HL-60 (cell line): Measurements from ENCODE around the gene CDC7.

ENCODE experiments used
- DNase-seq, 2 experiments: peaks; one replicate each; pipeline ENCODE4 v3.0.0-alpha.2; 2010 to 2020; ENCODE audit warnings: low read depth in 1 of 2, low spot score in 1 of 2
- H3K27ac ChIP-seq: fragments of 250-450 bp; sonication (Bioruptor Pico); replicated peaks from 2 replicates; pipeline ENCODE4 v1.5.1; 2020; ENCODE audit warnings: mild to moderate bottlenecking, moderate library complexity
- H3K27me3 ChIP-seq: fragments of 250-450 bp; sonication (Bioruptor Pico); 2 replicates; pipeline ENCODE4 v1.5.1; 2021; ENCODE audit warnings: mild to moderate bottlenecking, moderate library complexity; ENCODE audit not compliant: insufficient read depth, poor library complexity, severe bottlenecking
- H3K4me3 ChIP-seq: replicated peaks from 2 replicates; pipeline ENCODE4 v1.5.1; 2011; ENCODE audit warnings: mild to moderate bottlenecking, control low read depth, low read length; ENCODE audit not compliant: insufficient read depth
- GABPA ChIP-seq: IDR thresholded peaks from 2 replicates; pipeline ENCODE4 v1.6.1; 2012; ENCODE audit warnings: low read depth
- POLR2AphosphoS5 ChIP-seq: IDR thresholded peaks from 2 replicates; pipeline ENCODE4 v1.6.1; 2012; ENCODE audit warnings: low read depth
- SPI1 ChIP-seq: IDR thresholded peaks from 2 replicates; pipeline ENCODE4 v1.6.1; 2012; ENCODE audit warnings: low read depth, mild to moderate bottlenecking, borderline replicate concordance
- TF ChIP-seq, protein P1 (sequence below): IDR thresholded peaks from 2 replicates; pipeline ENCODE4 v1.6.1; 2012; ENCODE audit warnings: low read depth; ENCODE audit not compliant: insufficient replicate concordance
- TF ChIP-seq, protein P2 (sequence below): IDR thresholded peaks from one replicate; pipeline ENCODE4 v1.5.1; 2011; ENCODE audit warnings: low read length, control low read depth, inconsistent platforms; ENCODE audit not compliant: insufficient read depth

Gene CDC7

DNA sequence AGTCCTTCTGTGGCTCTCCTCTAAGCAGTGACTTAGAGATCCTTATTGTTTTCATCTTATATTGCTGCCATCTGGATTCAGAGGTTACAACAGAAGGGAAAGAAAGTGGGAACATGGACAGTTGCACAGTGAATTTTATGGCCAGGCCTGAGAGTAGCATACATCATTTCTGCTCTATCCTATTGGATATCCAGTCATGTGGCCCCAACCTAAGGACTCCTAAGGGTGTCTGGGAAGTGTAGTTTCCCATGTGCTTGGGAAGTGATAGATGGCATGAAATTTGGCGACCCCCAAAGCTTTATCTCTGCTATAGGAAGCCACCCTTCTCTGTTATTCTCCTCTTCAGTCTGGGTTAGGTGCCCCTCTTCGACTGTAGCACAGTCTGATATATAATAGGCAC lies 51.9 kb downstream of the CDC7 start:
- Histone ChIP-seq H3K27me3 (no peaks in the 10 kb centered on the region), H3K4me3 (no peak overlapping the region), H3K27ac (no peak overlapping the region)
- TF ChIP-seq GABPA, result no peak
- TF ChIP-seq SPI1, result no peak
- TF ChIP-seq, protein P1, sequence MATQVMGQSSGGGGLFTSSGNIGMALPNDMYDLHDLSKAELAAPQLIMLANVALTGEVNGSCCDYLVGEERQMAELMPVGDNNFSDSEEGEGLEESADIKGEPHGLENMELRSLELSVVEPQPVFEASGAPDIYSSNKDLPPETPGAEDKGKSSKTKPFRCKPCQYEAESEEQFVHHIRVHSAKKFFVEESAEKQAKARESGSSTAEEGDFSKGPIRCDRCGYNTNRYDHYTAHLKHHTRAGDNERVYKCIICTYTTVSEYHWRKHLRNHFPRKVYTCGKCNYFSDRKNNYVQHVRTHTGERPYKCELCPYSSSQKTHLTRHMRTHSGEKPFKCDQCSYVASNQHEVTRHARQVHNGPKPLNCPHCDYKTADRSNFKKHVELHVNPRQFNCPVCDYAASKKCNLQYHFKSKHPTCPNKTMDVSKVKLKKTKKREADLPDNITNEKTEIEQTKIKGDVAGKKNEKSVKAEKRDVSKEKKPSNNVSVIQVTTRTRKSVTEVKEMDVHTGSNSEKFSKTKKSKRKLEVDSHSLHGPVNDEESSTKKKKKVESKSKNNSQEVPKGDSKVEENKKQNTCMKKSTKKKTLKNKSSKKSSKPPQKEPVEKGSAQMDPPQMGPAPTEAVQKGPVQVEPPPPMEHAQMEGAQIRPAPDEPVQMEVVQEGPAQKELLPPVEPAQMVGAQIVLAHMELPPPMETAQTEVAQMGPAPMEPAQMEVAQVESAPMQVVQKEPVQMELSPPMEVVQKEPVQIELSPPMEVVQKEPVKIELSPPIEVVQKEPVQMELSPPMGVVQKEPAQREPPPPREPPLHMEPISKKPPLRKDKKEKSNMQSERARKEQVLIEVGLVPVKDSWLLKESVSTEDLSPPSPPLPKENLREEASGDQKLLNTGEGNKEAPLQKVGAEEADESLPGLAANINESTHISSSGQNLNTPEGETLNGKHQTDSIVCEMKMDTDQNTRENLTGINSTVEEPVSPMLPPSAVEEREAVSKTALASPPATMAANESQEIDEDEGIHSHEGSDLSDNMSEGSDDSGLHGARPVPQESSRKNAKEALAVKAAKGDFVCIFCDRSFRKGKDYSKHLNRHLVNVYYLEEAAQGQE, result no peak
- TF ChIP-seq, protein P2, sequence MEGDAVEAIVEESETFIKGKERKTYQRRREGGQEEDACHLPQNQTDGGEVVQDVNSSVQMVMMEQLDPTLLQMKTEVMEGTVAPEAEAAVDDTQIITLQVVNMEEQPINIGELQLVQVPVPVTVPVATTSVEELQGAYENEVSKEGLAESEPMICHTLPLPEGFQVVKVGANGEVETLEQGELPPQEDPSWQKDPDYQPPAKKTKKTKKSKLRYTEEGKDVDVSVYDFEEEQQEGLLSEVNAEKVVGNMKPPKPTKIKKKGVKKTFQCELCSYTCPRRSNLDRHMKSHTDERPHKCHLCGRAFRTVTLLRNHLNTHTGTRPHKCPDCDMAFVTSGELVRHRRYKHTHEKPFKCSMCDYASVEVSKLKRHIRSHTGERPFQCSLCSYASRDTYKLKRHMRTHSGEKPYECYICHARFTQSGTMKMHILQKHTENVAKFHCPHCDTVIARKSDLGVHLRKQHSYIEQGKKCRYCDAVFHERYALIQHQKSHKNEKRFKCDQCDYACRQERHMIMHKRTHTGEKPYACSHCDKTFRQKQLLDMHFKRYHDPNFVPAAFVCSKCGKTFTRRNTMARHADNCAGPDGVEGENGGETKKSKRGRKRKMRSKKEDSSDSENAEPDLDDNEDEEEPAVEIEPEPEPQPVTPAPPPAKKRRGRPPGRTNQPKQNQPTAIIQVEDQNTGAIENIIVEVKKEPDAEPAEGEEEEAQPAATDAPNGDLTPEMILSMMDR, result no peak
- TF ChIP-seq POLR2AphosphoS5, result no peak
- DNase-seq, result no peak

DNA sequence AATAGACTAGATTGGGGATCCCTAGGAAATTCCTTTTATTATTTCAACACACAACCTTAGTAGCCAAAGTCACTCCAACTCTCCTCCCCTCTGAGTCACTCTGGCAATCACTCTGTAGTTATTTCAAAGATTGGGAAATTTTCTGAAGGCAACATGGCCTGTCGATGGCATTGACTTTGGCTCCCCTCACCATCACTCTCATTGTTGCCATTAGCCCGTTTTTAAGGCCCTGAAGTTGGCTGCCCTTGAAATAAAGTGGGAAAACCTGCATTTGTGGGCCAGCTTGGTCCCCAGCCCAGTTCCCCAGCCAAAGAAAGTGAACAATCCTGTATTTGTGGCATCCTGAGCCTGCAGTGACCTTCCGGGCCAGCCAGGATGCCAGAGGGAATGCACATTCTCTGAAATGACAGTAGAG lies 52.5 kb downstream of the CDC7 start:
- TF ChIP-seq POLR2AphosphoS5 (no peak), SPI1 (no peak)
- TF ChIP-seq, protein P2, result no peak
- no peak for DNase-seq
- Histone ChIP-seq H3K27ac (no peak overlapping the region), H3K4me3 (no peak overlapping the region), H3K27me3 (no peaks in the 10 kb centered on the region)

DNA sequence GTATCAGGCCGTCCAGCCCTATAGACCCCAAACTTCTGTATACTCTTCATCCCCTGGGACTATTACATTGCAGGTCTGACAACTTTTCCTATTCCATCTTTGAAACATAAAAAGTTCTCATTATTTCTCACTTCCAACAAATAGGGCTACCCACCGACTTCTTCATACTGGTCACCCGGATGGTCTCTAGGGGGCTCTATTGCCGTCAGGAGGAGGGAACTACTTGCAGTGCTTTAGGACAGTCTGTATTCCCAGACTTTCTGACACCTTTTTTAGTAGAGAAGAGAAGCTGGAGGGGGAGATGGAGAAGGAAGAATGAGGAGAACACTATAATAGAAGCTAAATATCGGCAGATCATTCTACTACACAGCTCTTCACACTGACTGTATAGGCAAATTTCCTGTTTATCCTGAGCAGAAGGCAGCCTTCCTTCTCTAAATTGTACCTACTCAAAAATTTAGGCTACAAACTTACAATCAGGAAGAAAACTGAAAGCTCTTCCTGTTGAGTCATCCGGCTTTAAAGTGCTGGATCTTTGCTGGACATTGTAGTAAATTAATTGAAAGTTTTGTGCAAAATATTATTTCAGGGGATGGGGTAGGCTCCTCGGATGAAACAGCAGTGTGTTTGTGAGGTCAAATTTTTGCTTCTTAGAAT lies 54.6 kb downstream of the CDC7 start:
- DNase-seq, result no peak
- no peaks in the 10 kb centered on the region for H3K27me3 ChIP-seq
- TF ChIP-seq POLR2AphosphoS5 (no peak), GABPA (no peak), SPI1 (no peak)
- TF ChIP-seq, protein P2, result no peak
- TF ChIP-seq, protein P1, result no peak
- H3K27ac ChIP-seq, result no peak overlapping the region
- H3K4me3 ChIP-seq, result no peak overlapping the region
